Mesenchymal stem cell (in vitro differentiated cells and primary cell): ENCODE results near the gene IKZF4.
"Not testable (repeated sequence)": the region's sequence is repeated elsewhere in the genome, so short reads cannot be mapped to it uniquely, and the experiment has no call there.

Source experiments
- DNase-seq: peaks from one replicate; pipeline ENCODE4 v3.0.0-alpha.2; 2013
- H2AFZ ChIP-seq: one replicate; pipeline ENCODE4 v1.6.1; 2013; ENCODE audit warnings: low read depth, mild to moderate bottlenecking, control low read depth, inconsistent platforms, low read length, moderate library complexity
- H2AK5ac ChIP-seq: 2 replicates; pipeline ENCODE4 v1.6.1; 2013; ENCODE audit warnings: low read length, moderate library complexity, mild to moderate bottlenecking, inconsistent platforms; ENCODE audit not compliant: severe bottlenecking
- H2BK120ac ChIP-seq: one replicate; pipeline ENCODE4 v1.6.1; 2013; ENCODE audit warnings: low read depth, mild to moderate bottlenecking, inconsistent platforms, low read length, moderate library complexity
- H2BK12ac ChIP-seq, 2 experiments: one replicate each; pipeline ENCODE4 v1.6.1; 2013; ENCODE audit warnings: inconsistent platforms in 2 of 2, low read length in 2 of 2, mild to moderate bottlenecking in 2 of 2, moderate library complexity in 2 of 2, control low read depth in 1 of 2
- H2BK15ac ChIP-seq: one replicate; pipeline ENCODE4 v1.6.1; 2013; ENCODE audit warnings: mild to moderate bottlenecking, low read depth, inconsistent platforms; ENCODE audit not compliant: poor library complexity, severe bottlenecking
- H2BK5ac ChIP-seq: 2 replicates; pipeline ENCODE4 v1.6.1; 2013; ENCODE audit warnings: low read depth, mild to moderate bottlenecking, low read length, control low read depth, inconsistent platforms; ENCODE audit not compliant: poor library complexity, severe bottlenecking
- H3K14ac ChIP-seq, 2 experiments: one replicate each; pipeline ENCODE4 v1.6.1; 2013; ENCODE audit warnings: inconsistent platforms in 2 of 2, low read length in 2 of 2, control low read depth in 1 of 2, mild to moderate bottlenecking in 1 of 2, moderate library complexity in 1 of 2
- H3K18ac ChIP-seq, 2 experiments: one replicate each; pipeline ENCODE4 v1.6.1; 2013; ENCODE audit warnings: inconsistent platforms in 2 of 2, low read length in 2 of 2, control low read depth in 1 of 2, low read depth in 1 of 2, mild to moderate bottlenecking in 1 of 2
- H3K23ac ChIP-seq, 2 experiments: one replicate each; pipeline ENCODE4 v1.6.1; 2013; ENCODE audit warnings: inconsistent platforms in 2 of 2, low read length in 2 of 2, mild to moderate bottlenecking in 2 of 2, moderate library complexity in 2 of 2, control low read depth in 1 of 2
- H3K27ac ChIP-seq: 2 replicates; pipeline ENCODE4 v1.5.1; 2013; ENCODE audit warnings: mild to moderate bottlenecking, moderate library complexity, low read length, control low read depth, inconsistent platforms; ENCODE audit not compliant: poor library complexity, severe bottlenecking
- H3K27me3 ChIP-seq, 2 experiments: 2 replicates each; pipeline versions ENCODE4 v1.6.1 to v1.7.0; 2013; ENCODE audit warnings: low read length in 2 of 2, mild to moderate bottlenecking in 2 of 2, moderate library complexity in 2 of 2, control low read depth in 1 of 2, inconsistent platforms in 1 of 2; ENCODE audit not compliant: control insufficient read depth in 1 of 2, insufficient read depth in 1 of 2
- H3K36me3 ChIP-seq, 2 experiments: 2 replicates each; pipeline versions ENCODE4 v1.6.1 to v1.7.0; 2013; ENCODE audit warnings: low read length in 2 of 2, control low read depth in 1 of 2, inconsistent platforms in 1 of 2, low read depth in 1 of 2, mild to moderate bottlenecking in 1 of 2; ENCODE audit not compliant: insufficient read depth in 2 of 2, control insufficient read depth in 1 of 2
- H3K4ac ChIP-seq, 2 experiments: one replicate each; pipeline ENCODE4 v1.6.1; 2013; ENCODE audit warnings: inconsistent platforms in 2 of 2, low read length in 2 of 2, mild to moderate bottlenecking in 2 of 2, moderate library complexity in 2 of 2, control low read depth in 1 of 2, low read depth in 1 of 2
- H3K4me1 ChIP-seq: 2 replicates; pipeline ENCODE4 v1.6.1; 2013; ENCODE audit warnings: low read depth, low read length, control low read depth; ENCODE audit not compliant: control insufficient read depth, insufficient read depth
- H3K4me2 ChIP-seq: 2 replicates; pipeline ENCODE4 v1.6.1; 2013; ENCODE audit warnings: low read length, mild to moderate bottlenecking, inconsistent platforms; ENCODE audit not compliant: poor library complexity, severe bottlenecking
- H3K4me3 ChIP-seq, 2 experiments: 2 replicates each; pipeline versions ENCODE4 v1.5.1 to v1.7.0; 2013; ENCODE audit warnings: low read length in 2 of 2, mild to moderate bottlenecking in 2 of 2, control low read depth in 1 of 2, low read depth in 1 of 2; ENCODE audit not compliant: insufficient read depth in 1 of 2
- H3K79me1 ChIP-seq: replicated peaks from 2 replicates; pipeline ENCODE4 v1.6.1; 2013; ENCODE audit warnings: mild to moderate bottlenecking, control low read depth, low read length, inconsistent platforms; ENCODE audit not compliant: poor library complexity, severe bottlenecking
- H3K9ac ChIP-seq: 2 replicates; pipeline ENCODE4 v1.7.0; 2013; ENCODE audit warnings: mild to moderate bottlenecking, low read length, moderate library complexity
- H3K9me3 ChIP-seq: 2 replicates; pipeline ENCODE4 v1.7.0; 2013; ENCODE audit warnings: mild to moderate bottlenecking, low read length; ENCODE audit not compliant: control insufficient read depth
- H4K8ac ChIP-seq: one replicate; pipeline ENCODE4 v1.6.1; 2013; ENCODE audit warnings: inconsistent platforms, mild to moderate bottlenecking, low read length, moderate library complexity
- H4K91ac ChIP-seq: one replicate; pipeline ENCODE4 v1.6.1; 2013; ENCODE audit warnings: mild to moderate bottlenecking, low read length, inconsistent platforms
- WGBS: methylation state at CpG from one replicate; pipeline ENCODE4 v1.1.7; 2013; ENCODE audit warnings: mixed read lengths; 5-methylcytosine and 5-hydroxymethylcytosine counted together

IKZF4 gene

GRCh38 chr12:56042843-56043242, 22.0 kb downstream of the IKZF4 start:
- Histone ChIP-seq H3K4me1 (peaks cover 12% of the 10 kb centered on the region), H3K4ac (no peak overlapping the region), H2BK5ac (no peak overlapping the region), H2AK5ac (no peak overlapping the region), H3K9ac (peak overlapping the region; percentile 99), H3K36me3 (peaks cover 25 to 52% of the 10 kb centered on the region in 2 experiments), H3K9me3 (no peaks in the 10 kb centered on the region), H3K4me3 (peak overlapping the region in 1 of 2 experiments; percentile 88), H3K18ac (no peak overlapping the region), H2AFZ (no peak overlapping the region), H3K4me2 (peak overlapping the region; percentile 76), H2BK15ac (no peak overlapping the region), H3K14ac (no peak overlapping the region), H3K23ac (no peak overlapping the region), H2BK12ac (no peak overlapping the region), H3K27me3 (no peaks in the 10 kb centered on the region), H2BK120ac (no peak overlapping the region), H4K8ac (no peak overlapping the region), H3K79me1 (peaks cover 3% of the 10 kb centered on the region), H3K27ac (no peak overlapping the region), H4K91ac (no peak overlapping the region)
- no peak for DNase-seq
- 59% methylated on average over 9 of the region's 9 CpGs for WGBS

GRCh38 chr12:56046027-56046780, 25.4 kb downstream of the IKZF4 start:
- H4K8ac ChIP-seq, result peak overlapping the region; percentile 64
- H3K27ac ChIP-seq, result peak overlapping the region; percentile 22
- no peak overlapping the region for H3K18ac ChIP-seq
- no peak overlapping the region for H2BK5ac ChIP-seq
- H2AFZ ChIP-seq, result no peak overlapping the region
- peak overlapping the region; percentile 43 for H3K9ac ChIP-seq
- no peak overlapping the region for H3K4me3 ChIP-seq
- H3K36me3 ChIP-seq, result peaks cover 25 to 42% of the 10 kb centered on the region in 2 experiments
- no peak overlapping the region for H3K4me2 ChIP-seq
- peaks cover 2% of the 10 kb centered on the region for H3K79me1 ChIP-seq
- no peak overlapping the region for H3K14ac ChIP-seq
- 86% methylated on average over 8 of the region's 9 CpGs for WGBS
- H3K23ac ChIP-seq, result no peak overlapping the region
- H4K91ac ChIP-seq, result no peak overlapping the region
- no peak overlapping the region for H2BK15ac ChIP-seq
- peak overlapping the region; percentile 49 for H2BK120ac ChIP-seq
- no peaks in the 10 kb centered on the region for H3K9me3 ChIP-seq
- DNase-seq, result no peak
- no peaks in the 10 kb centered on the region for H3K27me3 ChIP-seq
- H3K4ac ChIP-seq, result no peak overlapping the region
- peaks cover 12% of the 10 kb centered on the region for H3K4me1 ChIP-seq
- H2BK12ac ChIP-seq, result no peak overlapping the region
- no peak overlapping the region for H2AK5ac ChIP-seq

GRCh38 chr12:56053407-56053893, 32.6 kb downstream of the IKZF4 start:
- H3K23ac ChIP-seq, result no peak overlapping the region
- no peaks in the 10 kb centered on the region for H3K4me1 ChIP-seq
- H2BK15ac ChIP-seq, result no peak overlapping the region
- no peaks in the 10 kb centered on the region for H3K79me1 ChIP-seq
- no peak overlapping the region for H2AK5ac ChIP-seq
- no peak overlapping the region for H2BK120ac ChIP-seq
- H3K9me3 ChIP-seq, result no peaks in the 10 kb centered on the region
- WGBS, result 90% methylated on average over 5 of the region's 6 CpGs
- no peak overlapping the region for H3K27ac ChIP-seq
- H3K4me2 ChIP-seq, result no peak overlapping the region
- no peak overlapping the region for H2BK12ac ChIP-seq
- H3K4me3 ChIP-seq, result no peak overlapping the region
- H4K8ac ChIP-seq, result no peak overlapping the region
- H2BK5ac ChIP-seq, result no peak overlapping the region
- no peak overlapping the region for H3K4ac ChIP-seq
- no peak overlapping the region for H3K14ac ChIP-seq
- H3K36me3 ChIP-seq, result no peaks in the 10 kb centered on the region
- H3K27me3 ChIP-seq, result no peaks in the 10 kb centered on the region
- H4K91ac ChIP-seq, result no peak overlapping the region
- no peak overlapping the region for H2AFZ ChIP-seq
- no peak overlapping the region for H3K18ac ChIP-seq
- H3K9ac ChIP-seq, result no peak overlapping the region
- DNase-seq, result no peak

- not testable (repeated sequence) for H2AK5ac ChIP-seq, H2BK5ac ChIP-seq, H3K9ac ChIP-seq, H3K27me3 ChIP-seq, H3K14ac ChIP-seq, H3K9me3 ChIP-seq, H3K79me1 ChIP-seq, H3K18ac ChIP-seq, H3K23ac ChIP-seq, H3K27ac ChIP-seq, DNase-seq, H2BK12ac ChIP-seq, H2AFZ ChIP-seq, H3K4me3 ChIP-seq, H2BK15ac ChIP-seq, H3K4me1 ChIP-seq, H2BK120ac ChIP-seq, H3K36me3 ChIP-seq, H3K4me2 ChIP-seq, H3K4ac ChIP-seq, H4K8ac ChIP-seq, H4K91ac ChIP-seq
- WGBS, result 71% methylated on average over 7 of the region's 8 CpGs
Observed at GRCh38 chr12:56059964-56060363, 39.1 kb downstream of the IKZF4 start.
